H1 (cell line): Measurements from ENCODE around the gene SCGB1C2. TPM values are rescaled to one million over a fixed set of nuclear protein-coding genes. Genes with fewer than 3 reads are reported as not detected.
"Not testable (repeated sequence)": the region's sequence is repeated elsewhere in the genome, so short reads cannot be mapped to it uniquely, and the experiment has no call there.

Experiments used
- CTCF ChIA-PET: fragments of 300-600 bp; sonication (Branson Sonifier 250); formaldehyde crosslinking; loops from one replicate; lab custom pipeline; 2021; ENCODE audit not compliant: partially characterized antibody; lab: Charles Lee
- POLR2A ChIA-PET: fragments of 300-600 bp; sonication (Branson Sonifier 250); formaldehyde crosslinking; loops from one replicate; lab custom pipeline; 2021; ENCODE audit warnings: inconsistent platforms; ENCODE audit not compliant: partially characterized antibody; lab: Charles Lee
- DNase-seq, 2 experiments: peaks; one replicate each; pipeline versions ENCODE4 v3.0.0 to v3.0.0-alpha.2; 2010 to 2022; ENCODE audit warnings: low spot score in 2 of 2, low read depth in 1 of 2, mixed read lengths in 1 of 2
- FAIRE-seq: peaks from 2 replicates; lab custom pipeline; 2011; peaks lifted over from hg19 to GRCh38; lab: Jason Lieb, UNC
- H2AFZ ChIP-seq: 2 replicates; pipeline ENCODE4 v1.8.1; 2012; ENCODE audit warnings: low read length, inconsistent platforms
- H2AK5ac ChIP-seq: 2 replicates; pipeline ENCODE4 v1.6.1; 2013; ENCODE audit warnings: low read depth, low read length
- H2BK120ac ChIP-seq: replicated peaks from 2 replicates; pipeline ENCODE3; 2013; ENCODE audit warnings: low read depth, low read length, inconsistent platforms
- H2BK12ac ChIP-seq: 2 replicates; pipeline ENCODE4 v1.6.1; 2013; ENCODE audit warnings: low read depth, low read length
- H2BK15ac ChIP-seq: 2 replicates; pipeline ENCODE4 v1.6.1; 2013; ENCODE audit warnings: low read length
- H2BK20ac ChIP-seq: 2 replicates; pipeline ENCODE4 v1.6.1; 2013; ENCODE audit warnings: low read length
- H2BK5ac ChIP-seq: 2 replicates; pipeline ENCODE4 v1.6.1; 2013; ENCODE audit warnings: low read depth, low read length
- H3K14ac ChIP-seq: 2 replicates; pipeline ENCODE4 v1.6.1; 2013; ENCODE audit warnings: inconsistent platforms; ENCODE audit not compliant: insufficient read length
- H3K18ac ChIP-seq: 2 replicates; pipeline ENCODE4 v1.6.1; 2013; ENCODE audit warnings: low read length; ENCODE audit errors: extremely low read depth
- H3K23ac ChIP-seq: 2 replicates; pipeline ENCODE4 v1.6.1; 2013; ENCODE audit warnings: inconsistent platforms; ENCODE audit not compliant: insufficient read length
- H3K23me2 ChIP-seq: 2 replicates; pipeline ENCODE4 v1.6.1; 2013; ENCODE audit warnings: low read depth, low read length
- H3K27ac ChIP-seq: 2 replicates; pipeline ENCODE4 v1.6.1; 2011; ENCODE audit warnings: low read depth, low read length, inconsistent platforms
- H3K27me3 ChIP-seq, 4 experiments: replicated peaks in 1 of 4; 1 replicate in 1 of 4; 2 replicates in 3 of 4; pipeline versions ENCODE4 v1.6.1 to v1.8.1; 2011 to 2013; ENCODE audit warnings: low read length in 3 of 4, mild to moderate bottlenecking in 3 of 4, inconsistent platforms in 2 of 4, mixed read lengths in 2 of 4, moderate library complexity in 1 of 4; ENCODE audit not compliant: control insufficient read depth in 3 of 4, insufficient read depth in 3 of 4; ENCODE audit errors: extremely low read depth in 1 of 4
- H3K36me3 ChIP-seq, 4 experiments: 2 replicates each; pipeline versions ENCODE4 v1.6.1 to v1.8.1; 2011 to 2013; ENCODE audit warnings: mild to moderate bottlenecking in 4 of 4, low read length in 3 of 4, moderate library complexity in 2 of 4, control low read depth in 1 of 4, inconsistent platforms in 1 of 4; ENCODE audit not compliant: insufficient read depth in 4 of 4, control insufficient read depth in 2 of 4
- H3K4ac ChIP-seq: replicated peaks from 2 replicates; pipeline ENCODE3; 2013; ENCODE audit warnings: low read length, low read depth, mixed read lengths, inconsistent platforms; ENCODE audit not compliant: insufficient read length
- H3K4me1 ChIP-seq, 4 experiments: replicated peaks in 1 of 4; 1 replicate in 1 of 4; 2 replicates in 3 of 4; pipeline versions ENCODE4 v1.6.1 to v1.8.1; 2011 to 2013; ENCODE audit warnings: low read length in 3 of 4, inconsistent platforms in 2 of 4, mixed read lengths in 1 of 4; ENCODE audit not compliant: insufficient read depth in 4 of 4, control insufficient read depth in 3 of 4
- H3K4me2 ChIP-seq, 2 experiments: 2 replicates each; pipeline versions ENCODE4 v1.6.1 to v1.8.1; 2011 to 2013; ENCODE audit warnings: low read depth in 2 of 2, low read length in 2 of 2, control low read depth in 1 of 2, inconsistent platforms in 1 of 2, mild to moderate bottlenecking in 1 of 2; ENCODE audit not compliant: insufficient read depth in 1 of 2
- H3K4me3 ChIP-seq, 4 experiments: fragments of 200-600, 300-600 bp in 1 of 4; sonication (generic), shearing (Covaris generic), sonication (Bioruptor Twin) in 1 of 4; 2 replicates each; pipeline versions ENCODE4 v1.5.1 to v1.8.1; 2011 to 2016; ENCODE audit warnings: low read length in 4 of 4, low read depth in 3 of 4, control low read depth in 2 of 4, inconsistent platforms in 2 of 4, mild to moderate bottlenecking in 2 of 4, mixed read lengths in 1 of 4, moderate library complexity in 1 of 4; ENCODE audit not compliant: insufficient read depth in 2 of 4; ENCODE audit errors: extremely low read depth in 1 of 4
- H3K56ac ChIP-seq: replicated peaks from 2 replicates; pipeline ENCODE3; 2013; ENCODE audit warnings: low read depth, mild to moderate bottlenecking, mixed read lengths, low read length, inconsistent platforms; ENCODE audit not compliant: insufficient read length
- H3K79me1 ChIP-seq: 2 replicates; pipeline ENCODE4 v1.6.1; 2013; ENCODE audit warnings: low read depth, low read length, control low read depth
- H3K79me2 ChIP-seq, 2 experiments: 2 replicates each; pipeline versions ENCODE4 v1.6.1 to v1.8.1; 2012 to 2013; ENCODE audit warnings: low read length in 2 of 2, mild to moderate bottlenecking in 2 of 2, inconsistent platforms in 1 of 2; ENCODE audit not compliant: insufficient read depth in 2 of 2, control insufficient read depth in 1 of 2
- H3K9ac ChIP-seq, 4 experiments: replicated peaks in 1 of 4; 1 replicate in 1 of 4; 2 replicates in 3 of 4; pipeline versions ENCODE4 v1.6.1 to v1.8.1; 2011 to 2013; ENCODE audit warnings: low read depth in 3 of 4, low read length in 3 of 4, control low read depth in 2 of 4, mild to moderate bottlenecking in 2 of 4, moderate library complexity in 2 of 4, inconsistent platforms in 1 of 4; ENCODE audit errors: extremely low read depth in 1 of 4
- H3K9me3 ChIP-seq, 2 experiments: 2 replicates each; pipeline versions ENCODE4 v1.6.1 to v1.8.1; 2012 to 2013; ENCODE audit warnings: mild to moderate bottlenecking in 2 of 2, moderate library complexity in 2 of 2, control low read depth in 1 of 2, inconsistent platforms in 1 of 2, low read depth in 1 of 2, low read length in 1 of 2, mixed read lengths in 1 of 2; ENCODE audit not compliant: insufficient read depth in 2 of 2
- H4K20me1 ChIP-seq, 2 experiments: replicated peaks in 1 of 2; 2 replicates each; pipeline versions ENCODE3 to v1.8.1; 2011 to 2013; ENCODE audit warnings: inconsistent platforms in 2 of 2, low read length in 2 of 2, mild to moderate bottlenecking in 1 of 2; ENCODE audit not compliant: insufficient read depth in 2 of 2, control insufficient read depth in 1 of 2
- H4K5ac ChIP-seq: 2 replicates; pipeline ENCODE4 v1.6.1; 2013; ENCODE audit warnings: low read length, low read depth, mixed read lengths, inconsistent platforms; ENCODE audit not compliant: insufficient read length
- H4K8ac ChIP-seq: 2 replicates; pipeline ENCODE4 v1.8.0; 2013; ENCODE audit warnings: mild to moderate bottlenecking, moderate library complexity, low read length, inconsistent platforms; ENCODE audit not compliant: insufficient read depth; ENCODE audit errors: extremely low read depth
- H4K91ac ChIP-seq: replicated peaks from 2 replicates; pipeline ENCODE3; 2013; ENCODE audit warnings: low read length, mixed read lengths, inconsistent platforms; ENCODE audit not compliant: insufficient read length
- WGBS, 2 experiments: shearing (Covaris generic) in 1 of 2; methylation state at CpG; one replicate each; pipeline versions ENCODE4 v1.1.6 to v1.1.7; 2013 to 2015; ENCODE audit warnings: low lambda C conversion rate in 2 of 2, mixed read lengths in 2 of 2, inconsistent platforms in 1 of 2, low coverage in 1 of 2, missing lambda C conversion rate in 1 of 2; ENCODE audit not compliant: insufficient replicate concordance in 2 of 2, insufficient coverage in 1 of 2, insufficient read length in 1 of 2; ENCODE audit errors: extremely low coverage in 1 of 2, missing lambda C conversion rate in 1 of 2; 5-methylcytosine and 5-hydroxymethylcytosine counted together
- polyA plus RNA-seq, 7 experiments: library from polyadenylated mRNA; depleted of rRNA in 3 of 7; stranded (reverse) in 5 of 7; unstranded in 2 of 7; fragments of >200 nt in 5 of 7; fragments of 200-250 nt in 2 of 7; gene quantifications; 1 replicate in 5 of 7; 2 replicates in 1 of 7; 4 replicates in 1 of 7; pipeline versions ENCODE4 v1.2.1 to v1.2.3, GENCODE V29; 2011 to 2013; ENCODE audit warnings: missing spikeins in 2 of 7, mixed read lengths in 2 of 7
- total RNA-seq: library from RNA; stranded (reverse); fragmentation: NEBNext Ultra II Directional; extraction: Animal tissue kit (Norgen Biotek cat#: 25700); gene quantifications from 2 replicates; pipeline ENCODE4 v1.2.1, GENCODE V29; 2021

Gene SCGB1C2
- total and polyA plus RNA-seq, 2 of the 8 experiments (the other 6 are each of a cell fraction or from before 2014, with no cell fraction given) = not detected

GRCh38 chr17:113111-113510 lies 24.3 kb upstream of the SCGB1C2 start:
- H4K8ac ChIP-seq, CTCF ChIA-PET, FAIRE-seq: not testable (repeated sequence)

More at GRCh38 chr17:113111-113510, 24.3 kb upstream of the SCGB1C2 start:
- H2AFZ ChIP-seq, H2BK5ac ChIP-seq, H3K36me3 ChIP-seq, H3K4me3 ChIP-seq, H3K27me3 ChIP-seq, H2BK120ac ChIP-seq, H3K9me3 ChIP-seq, H2BK12ac ChIP-seq, H4K5ac ChIP-seq, H4K91ac ChIP-seq, H3K14ac ChIP-seq, H3K4me2 ChIP-seq, POLR2A ChIA-PET, H3K9ac ChIP-seq, H2BK15ac ChIP-seq, H2AK5ac ChIP-seq, H3K56ac ChIP-seq, H3K4me1 ChIP-seq, H3K23ac ChIP-seq, H3K79me2 ChIP-seq, DNase-seq, H4K20me1 ChIP-seq, H2BK20ac ChIP-seq, H3K27ac ChIP-seq, H3K4ac ChIP-seq, H3K18ac ChIP-seq, H3K23me2 ChIP-seq, H3K79me1 ChIP-seq: not testable (repeated sequence)
- no CpG with 5 or more reads among the region's 5 CpGs for WGBS, 2 experiments
